ENCODE measurements around the gene ZNF689.

GRCh38 chr16:30641378-30641982 lies 31.3 kb upstream of the ZNF689 start:
- TF ChIP-seq EP300 (conservative IDR thresholded peaks at IDR 0.05; ENCODE audit: poor library complexity, severe bottlenecking) (no peak), EZH2 (IDR thresholded peaks at IDR 0.05; ENCODE audit: borderline replicate concordance, insufficient read depth, low read length, poor library complexity, severe bottlenecking) (no peak), REST (IDR thresholded peaks at IDR 0.05; ENCODE audit: borderline replicate concordance) (no peak), CTCF (IDR thresholded peaks at IDR 0.05; ENCODE audit: poor library complexity, severe bottlenecking) (no peak), TAF1 (IDR thresholded peaks at IDR 0.05; ENCODE audit: low read depth) (no peak), RAD21 (conservative IDR thresholded peaks at IDR 0.05) (no peak), POLR2AphosphoS5 (IDR thresholded peaks at IDR 0.05) (no peak)
